SIG-M5 (cell line): ENCODE measurements around the gene GJC2.

Experiments
- DNase-seq: peaks from one replicate; lab custom pipeline; 2025; lab: John Stamatoyannopoulos, UW

The GJC2 gene

GRCh38 chr1:228194921-228195812 is 45.4 kb downstream of the GJC2 start:
- no peak for DNase-seq

DNA sequence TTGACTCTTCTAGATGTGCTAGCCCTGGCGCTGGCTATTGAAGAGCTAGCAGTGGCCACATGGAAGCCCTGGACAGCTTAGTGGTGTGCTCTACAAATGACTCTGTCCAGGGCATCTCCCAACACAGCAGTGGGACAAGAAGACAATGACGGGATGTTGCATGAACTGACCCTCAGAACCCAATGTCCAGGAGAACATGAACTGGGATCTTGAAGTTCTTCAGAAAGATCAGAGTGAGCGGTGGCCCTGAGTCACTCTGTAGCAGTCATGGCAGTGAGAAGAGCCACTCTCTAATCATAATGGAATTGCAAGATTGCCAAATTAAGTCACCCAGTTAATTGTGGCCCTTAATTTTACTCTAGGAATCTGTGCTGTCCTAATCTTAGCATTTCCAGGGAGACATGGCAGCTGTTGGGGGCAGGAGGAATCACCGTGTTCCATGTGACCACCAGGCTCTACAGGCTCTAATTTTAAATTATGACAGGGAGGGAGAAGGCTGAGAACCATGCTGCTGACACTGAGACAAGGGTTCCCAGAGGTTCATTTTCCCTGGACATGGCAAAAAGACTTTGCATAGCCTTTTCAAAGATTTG is 47.9 kb downstream of the GJC2 start:
- no peak for DNase-seq

DNA sequence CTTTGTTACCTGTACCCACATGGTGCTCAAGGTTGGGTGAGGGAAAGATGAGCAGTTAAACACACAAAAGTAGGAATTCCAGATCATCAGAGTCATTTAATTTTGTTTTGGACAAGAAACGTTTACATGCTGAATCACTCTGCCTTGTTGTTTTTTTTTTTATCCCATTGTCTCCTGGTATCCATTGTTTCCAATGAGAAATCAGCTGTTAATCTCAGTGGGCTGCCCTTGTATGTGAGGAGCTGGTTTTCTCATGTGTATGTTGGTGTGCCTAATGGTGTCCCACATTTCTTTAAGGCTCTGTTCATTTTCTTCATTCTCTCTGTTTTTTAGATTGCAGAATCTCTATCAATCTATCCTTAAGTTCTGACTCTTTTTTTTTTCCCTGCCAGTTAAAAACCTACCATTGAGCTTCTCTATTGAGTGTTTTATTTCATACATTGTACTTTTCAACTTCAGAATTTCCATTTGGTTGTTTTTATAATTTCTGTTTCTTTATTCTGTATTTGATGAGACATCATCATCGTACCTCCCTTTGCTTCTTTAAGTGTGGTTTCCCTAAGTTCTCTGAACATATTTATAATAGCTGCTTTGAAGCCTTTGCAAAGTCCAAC is 49.4 kb downstream of the GJC2 start:
- no peak for DNase-seq

GRCh38 chr1:228204958-228205357 is 55.2 kb downstream of the GJC2 start:
- DNase-seq: no peak

DNA sequence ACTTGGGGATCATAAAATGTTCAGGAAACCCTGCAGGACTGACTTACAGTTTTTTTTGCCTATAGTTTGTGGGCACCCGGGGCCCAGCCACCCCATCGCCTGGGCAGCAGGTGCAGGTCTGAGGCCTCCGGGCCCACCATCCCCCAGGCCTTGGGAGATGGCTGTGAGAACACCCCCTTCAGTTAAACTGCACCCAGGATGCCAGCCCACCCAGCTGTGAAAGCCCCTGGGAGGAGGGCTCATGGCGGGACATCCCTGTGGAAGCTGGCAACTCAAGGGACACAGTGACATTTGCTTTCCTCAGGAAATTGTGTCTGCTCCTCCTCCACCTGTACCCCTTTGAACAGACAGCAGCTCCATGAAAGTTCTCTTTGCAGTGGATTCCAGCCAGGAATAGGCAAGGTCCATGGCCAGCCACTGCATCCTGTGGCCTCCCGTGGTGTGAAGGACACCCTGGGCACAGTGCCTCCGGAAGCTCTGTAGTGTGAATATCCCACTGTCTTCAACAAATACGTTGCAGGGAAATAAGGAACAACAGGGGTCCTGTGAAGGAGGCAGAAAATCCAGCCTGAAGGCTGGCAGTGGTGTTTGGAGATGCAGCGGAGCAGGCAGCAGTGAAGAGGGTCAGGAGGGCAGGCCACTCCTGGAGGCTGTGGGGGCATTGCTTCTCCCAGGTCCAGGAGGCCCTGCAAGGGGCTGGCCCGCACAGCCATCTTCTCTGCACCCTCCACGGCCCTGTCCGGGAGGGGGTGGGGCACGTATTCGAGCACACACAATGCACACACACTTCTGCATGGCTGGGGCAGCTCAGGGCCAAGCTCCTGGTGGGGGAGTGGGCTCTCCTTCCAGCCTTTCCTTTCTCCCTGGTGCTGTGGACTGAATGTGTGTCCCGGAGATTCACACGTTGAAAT is 56.1 kb downstream of the GJC2 start:
- no peak for DNase-seq

DNA sequence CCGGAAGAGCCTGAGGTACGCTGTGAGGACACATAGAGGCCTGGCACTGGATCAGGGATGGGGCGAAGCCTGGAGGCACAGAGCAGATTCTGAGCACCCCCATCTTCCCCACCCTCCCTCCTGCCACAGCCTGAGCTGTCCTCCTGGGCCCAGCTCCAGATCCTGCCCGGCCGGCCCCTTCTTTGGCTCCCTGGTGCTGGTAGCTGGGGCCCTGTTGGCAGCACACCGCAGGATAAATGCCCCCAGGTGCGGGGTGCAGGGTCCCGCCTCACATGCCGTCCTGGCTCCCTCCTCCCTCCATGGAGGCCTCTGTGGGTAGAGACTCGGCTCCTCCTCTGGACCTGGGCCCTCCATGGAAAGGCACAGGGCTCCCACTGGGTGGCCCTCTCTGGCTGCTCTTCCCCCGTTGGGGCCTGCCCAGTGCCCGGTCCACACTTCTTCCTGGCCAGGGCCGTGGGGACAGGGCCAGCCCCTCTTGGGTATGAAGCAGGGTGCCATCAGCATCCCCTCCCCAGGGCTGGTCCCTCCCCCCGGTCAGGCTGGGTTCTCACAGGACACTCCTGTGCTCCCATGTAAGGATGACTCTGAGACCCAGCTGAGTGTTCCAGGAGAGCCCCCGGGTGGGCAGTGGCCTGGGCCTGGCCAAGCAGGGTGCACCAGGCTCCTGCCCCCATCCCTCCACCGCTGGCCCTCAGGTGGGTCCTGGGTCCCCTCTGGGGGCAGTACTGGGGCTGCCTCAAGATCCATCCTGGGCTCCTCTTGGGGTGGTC is 57.0 kb downstream of the GJC2 start:
- DNase-seq: no peak

DNA sequence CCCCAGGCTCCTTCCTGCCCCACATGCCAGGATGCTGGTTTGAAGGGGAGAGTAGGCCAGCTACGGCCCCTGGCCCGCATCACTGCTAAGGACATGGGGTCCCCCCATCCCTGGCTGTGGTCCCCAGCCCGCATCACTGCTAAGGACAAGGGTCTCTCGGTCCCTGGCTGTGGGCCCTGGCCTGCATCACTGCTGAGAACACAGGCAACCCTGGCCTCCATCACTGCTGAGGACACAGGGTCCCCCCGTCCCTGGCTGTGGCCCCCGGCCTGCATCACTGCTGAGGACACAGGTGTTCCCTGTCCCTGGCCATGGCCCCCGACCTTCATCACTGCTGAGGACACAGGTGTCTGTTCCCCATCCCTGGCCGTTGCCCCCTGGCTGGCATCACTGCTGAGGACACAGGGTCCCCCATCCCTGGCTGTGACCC is 57.7 kb downstream of the GJC2 start:
- DNase-seq: no peak

DNA sequence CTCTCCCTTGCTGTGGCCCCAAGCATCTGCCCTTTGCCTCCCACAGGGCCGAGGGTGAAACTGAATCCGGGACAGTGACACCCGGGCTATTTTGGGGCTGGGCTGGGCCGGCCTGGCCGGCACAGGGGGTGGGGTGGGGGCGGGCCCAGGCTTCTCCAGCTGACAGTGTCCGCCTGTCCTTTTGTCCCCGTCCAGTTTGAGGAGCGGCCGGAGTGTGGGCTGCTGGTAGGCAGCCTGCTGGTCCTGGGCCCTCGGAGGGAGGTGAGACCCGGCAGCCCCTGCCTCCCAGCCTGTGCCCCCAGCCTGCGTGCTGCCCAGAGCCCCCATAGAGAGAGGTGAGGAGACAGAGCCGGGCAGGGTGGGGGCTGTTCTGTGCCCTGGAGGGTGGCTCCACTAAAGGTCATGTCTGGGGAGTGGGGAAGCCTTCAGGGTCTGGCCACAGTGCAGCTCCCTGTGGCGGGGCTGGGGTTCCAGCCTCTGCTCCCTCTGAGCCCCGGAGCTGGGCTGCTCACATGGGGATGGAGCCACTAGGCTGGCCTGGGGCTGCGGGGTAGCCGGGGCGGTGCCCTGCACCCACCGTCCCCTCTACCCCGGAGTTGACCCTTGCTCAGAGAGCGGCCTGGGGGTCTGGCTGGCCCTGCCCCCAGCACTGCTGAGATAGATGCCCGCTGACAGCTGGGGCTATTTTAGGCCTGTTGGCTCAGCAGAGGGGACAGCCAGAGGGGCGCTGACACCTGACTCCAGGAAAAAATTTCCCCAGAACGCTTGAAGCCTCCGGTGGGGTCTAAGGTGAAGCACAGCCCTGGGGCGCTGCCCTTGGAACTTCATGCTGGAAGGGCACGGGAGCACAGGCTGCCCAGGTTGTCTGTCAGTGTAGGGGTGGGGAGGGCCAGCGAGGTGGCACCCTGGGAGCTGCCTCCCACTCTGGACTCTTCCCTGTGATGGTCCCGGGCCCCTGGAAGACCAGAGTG is 58.4 kb downstream of the GJC2 start, which contains the start of gene OBSCN:
Gene OBSCN, plus strand, starts transcription at position 194 of the 971 bp plus-strand sequence. CDS start 3,740 bp downstream, outside the sequence.
- DNase-seq: no peak

DNA sequence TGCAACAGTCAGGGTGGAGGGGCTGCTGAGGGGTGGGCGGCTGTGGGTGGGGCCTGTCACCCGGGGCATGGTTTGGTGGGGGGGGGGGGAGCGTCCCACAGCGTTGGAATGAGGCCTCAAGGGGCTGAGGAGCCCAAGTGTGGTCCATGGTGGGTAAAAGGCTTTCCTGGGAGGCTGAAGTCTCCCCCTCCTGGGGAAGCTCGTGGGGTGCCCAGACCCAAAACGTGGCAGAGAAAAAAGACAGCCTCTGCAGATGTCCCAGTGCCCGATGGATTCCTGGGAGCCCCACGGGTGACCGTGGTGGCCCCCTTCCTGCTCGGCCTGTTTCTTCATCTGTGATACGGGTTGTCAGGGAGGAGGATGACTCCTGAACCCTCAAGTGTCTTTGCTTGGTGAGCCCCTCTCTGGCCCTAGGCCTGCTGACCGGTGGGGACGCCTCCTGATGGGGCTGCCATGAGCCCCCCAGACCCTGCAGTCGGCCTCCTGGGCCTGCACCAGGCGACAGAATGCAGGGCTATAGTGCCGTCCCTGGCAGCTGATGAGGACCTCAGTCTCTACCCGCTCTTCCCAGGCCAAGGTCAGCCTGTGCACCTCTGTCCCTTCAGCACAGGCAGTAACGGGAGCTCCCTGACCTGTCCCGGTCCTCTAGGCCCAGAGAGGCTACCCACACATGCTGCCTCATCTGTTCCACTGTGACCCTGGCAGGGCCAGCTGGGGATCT is 59.3 kb downstream of the GJC2 start:
- no peak for DNase-seq
